Astrocyte (in vitro differentiated cells and primary cell): ENCODE data around the gene PPIL4. TPM values are rescaled to one million over a fixed set of nuclear protein-coding genes. Genes with fewer than 3 reads are reported as not detected.

Source experiments
- DNase-seq: peaks from one replicate; pipeline ENCODE4 v3.0.0-alpha.2; 2010; ENCODE audit warnings: low read depth
- FAIRE-seq: peaks from 2 replicates; lab custom pipeline; 2011; peaks lifted over from hg19 to GRCh38; lab: Jason Lieb, UNC
- H2AFZ ChIP-seq: 2 replicates; pipeline ENCODE4 v1.6.0; 2012; ENCODE audit warnings: low read depth, low read length, inconsistent platforms
- H3K27ac ChIP-seq: 2 replicates; pipeline ENCODE4 v1.5.1; 2011; ENCODE audit warnings: low read depth, low read length, inconsistent platforms
- H3K27me3 ChIP-seq: 2 replicates; pipeline ENCODE4 v1.6.0; 2011; ENCODE audit warnings: low read length, inconsistent platforms; ENCODE audit not compliant: insufficient read depth
- H3K36me3 ChIP-seq: 2 replicates; pipeline ENCODE4 v1.5.1; 2011; ENCODE audit warnings: low read length, inconsistent platforms; ENCODE audit not compliant: insufficient read depth
- H3K4me1 ChIP-seq: 2 replicates; pipeline ENCODE4 v1.5.1; 2011; ENCODE audit warnings: low read length, inconsistent platforms; ENCODE audit not compliant: insufficient read depth
- H3K4me2 ChIP-seq: 2 replicates; pipeline ENCODE4 v1.6.0; 2012; ENCODE audit warnings: low read length, inconsistent platforms
- H3K4me3 ChIP-seq: 2 replicates; pipeline ENCODE4 v1.5.1; 2011; ENCODE audit warnings: low read depth, mild to moderate bottlenecking, low read length, inconsistent platforms; ENCODE audit not compliant: insufficient read depth
- H3K79me2 ChIP-seq: 2 replicates; pipeline ENCODE4 v1.6.0; 2012; ENCODE audit warnings: mild to moderate bottlenecking, low read length, inconsistent platforms; ENCODE audit not compliant: insufficient read depth
- H3K9ac ChIP-seq: 2 replicates; pipeline ENCODE4 v1.6.0; 2012; ENCODE audit warnings: mild to moderate bottlenecking, low read length, inconsistent platforms
- H3K9me3 ChIP-seq: 2 replicates; pipeline ENCODE4 v1.5.1; 2012; ENCODE audit warnings: low read depth, mild to moderate bottlenecking, low read length, inconsistent platforms; ENCODE audit not compliant: insufficient read depth
- H4K20me1 ChIP-seq: 2 replicates; pipeline ENCODE4 v1.6.0; 2012; ENCODE audit warnings: low read length, inconsistent platforms; ENCODE audit not compliant: insufficient read depth
- H3K27ac Mint-ChIP-seq: one replicate; pipeline ENCODE4 v1.8.0; 2021; ENCODE audit warnings: mild to moderate bottlenecking, mixed read lengths; ENCODE audit not compliant: unreplicated experiment
- H3K27me3 Mint-ChIP-seq: one replicate; pipeline ENCODE4 v1.8.0; 2021; ENCODE audit warnings: low read depth, mixed read lengths; ENCODE audit not compliant: unreplicated experiment
- H3K36me3 Mint-ChIP-seq: one replicate; pipeline ENCODE4 v1.8.0; 2021; ENCODE audit warnings: low read depth, mixed read lengths; ENCODE audit not compliant: unreplicated experiment
- H3K4me1 Mint-ChIP-seq: one replicate; pipeline ENCODE4 v1.8.0; 2021; ENCODE audit warnings: low read depth, mixed read lengths; ENCODE audit not compliant: unreplicated experiment
- H3K4me3 Mint-ChIP-seq: one replicate; pipeline ENCODE4 v1.8.0; 2021; ENCODE audit warnings: mild to moderate bottlenecking, moderate library complexity, mixed read lengths; ENCODE audit not compliant: unreplicated experiment
- H3K9me3 Mint-ChIP-seq: one replicate; pipeline ENCODE4 v1.8.0; 2021; ENCODE audit warnings: mild to moderate bottlenecking, mixed read lengths; ENCODE audit not compliant: unreplicated experiment
- EZH2 ChIP-seq: IDR thresholded peaks from 2 replicates; pipeline ENCODE4 v1.6.1; 2012; ENCODE audit warnings: mild to moderate bottlenecking, low read length, inconsistent platforms; ENCODE audit not compliant: insufficient read depth
- total RNA-seq: library from RNA; stranded (reverse); gene quantifications from 2 replicates; pipeline ENCODE4 v1.2.1, GENCODE V29; 2021
- TF ChIP-seq, protein P1 (sequence below): IDR thresholded peaks from 2 replicates; pipeline ENCODE4 v1.5.1; 2011; ENCODE audit warnings: low read depth, mild to moderate bottlenecking, inconsistent platforms, low read length, moderate library complexity; ENCODE audit not compliant: insufficient read depth

The PPIL4 gene
- total RNA-seq, 1 donor from 2014 or later = 39.2 TPM

DNA sequence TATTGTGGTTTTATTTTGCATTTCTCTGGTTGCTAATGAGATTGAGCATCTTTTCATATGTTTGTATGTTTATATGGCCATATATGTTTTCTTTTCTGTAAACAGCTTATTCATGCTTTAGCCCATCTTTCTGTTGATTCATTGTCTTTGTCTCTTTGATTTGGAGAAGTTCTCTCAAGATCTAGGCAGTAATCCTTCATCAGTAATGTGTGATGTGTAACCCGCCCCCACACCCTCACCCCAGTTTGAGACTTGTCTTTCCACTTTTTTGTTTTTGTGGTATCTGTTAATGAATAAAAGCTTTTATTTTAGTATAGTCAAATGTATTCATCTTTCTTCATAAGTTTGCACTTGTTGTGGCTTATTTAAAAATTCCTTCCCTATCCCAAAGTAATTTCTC lies 87.0 kb downstream of the PPIL4 start:
- no peak for TF ChIP-seq EZH2
- Histone ChIP-seq H3K27ac (no peak overlapping the region), H2AFZ (no peak overlapping the region), H3K4me1 (peaks cover 12% of the 10 kb centered on the region), H3K27me3 (no peaks in the 10 kb centered on the region), H3K79me2 (no peaks in the 10 kb centered on the region), H3K9ac (no peak overlapping the region), H3K4me2 (no peak overlapping the region), H3K36me3 (no peaks in the 10 kb centered on the region), H4K20me1 (no peaks in the 10 kb centered on the region), H3K4me3 (no peak overlapping the region), H3K9me3 (no peaks in the 10 kb centered on the region)
- Mint-ChIP-seq H3K27ac (no peak overlapping the region), H3K4me3 (no peak overlapping the region), H3K9me3 (peaks cover 2% of the 10 kb centered on the region), H3K4me1 (peaks cover 3% of the 10 kb centered on the region), H3K27me3 (peaks cover 15% of the 10 kb centered on the region), H3K36me3 (peaks cover 2% of the 10 kb centered on the region)
- DNase-seq = no peak
- FAIRE-seq = no peak

DNA sequence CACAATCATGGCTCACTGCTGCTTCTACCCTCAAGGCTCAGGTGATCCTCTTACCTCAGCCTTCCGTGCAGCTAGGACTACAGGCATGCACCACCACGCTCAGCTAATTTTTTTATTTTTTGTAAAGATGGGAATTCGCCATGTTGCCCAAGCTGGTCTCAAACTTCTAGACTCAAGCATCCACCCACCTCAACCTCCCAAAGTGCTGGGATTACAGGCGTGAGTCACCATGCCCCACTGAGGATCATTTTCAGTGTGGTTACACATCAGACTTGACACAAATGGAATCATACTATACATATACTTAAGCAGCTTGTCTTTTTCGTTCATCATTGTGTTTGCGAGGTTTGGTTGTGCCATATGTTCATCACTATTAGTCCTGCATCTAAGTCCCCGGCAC lies 87.6 kb downstream of the PPIL4 start:
- no peak overlapping the region for H3K4me2 ChIP-seq
- no peak overlapping the region for H3K9ac ChIP-seq
- H3K36me3 ChIP-seq = no peaks in the 10 kb centered on the region
- no peak for DNase-seq
- H3K27me3 Mint-ChIP-seq = peaks cover 19% of the 10 kb centered on the region
- no peak overlapping the region for H3K4me3 ChIP-seq
- H3K27ac ChIP-seq = no peak overlapping the region
- no peaks in the 10 kb centered on the region for H4K20me1 ChIP-seq
- H3K36me3 Mint-ChIP-seq = peaks cover 2% of the 10 kb centered on the region
- no peaks in the 10 kb centered on the region for H3K79me2 ChIP-seq
- H3K9me3 Mint-ChIP-seq = peaks cover 2% of the 10 kb centered on the region
- FAIRE-seq = no peak
- no peak overlapping the region for H3K4me3 Mint-ChIP-seq
- no peak for TF ChIP-seq EZH2
- TF ChIP-seq, protein P1, sequence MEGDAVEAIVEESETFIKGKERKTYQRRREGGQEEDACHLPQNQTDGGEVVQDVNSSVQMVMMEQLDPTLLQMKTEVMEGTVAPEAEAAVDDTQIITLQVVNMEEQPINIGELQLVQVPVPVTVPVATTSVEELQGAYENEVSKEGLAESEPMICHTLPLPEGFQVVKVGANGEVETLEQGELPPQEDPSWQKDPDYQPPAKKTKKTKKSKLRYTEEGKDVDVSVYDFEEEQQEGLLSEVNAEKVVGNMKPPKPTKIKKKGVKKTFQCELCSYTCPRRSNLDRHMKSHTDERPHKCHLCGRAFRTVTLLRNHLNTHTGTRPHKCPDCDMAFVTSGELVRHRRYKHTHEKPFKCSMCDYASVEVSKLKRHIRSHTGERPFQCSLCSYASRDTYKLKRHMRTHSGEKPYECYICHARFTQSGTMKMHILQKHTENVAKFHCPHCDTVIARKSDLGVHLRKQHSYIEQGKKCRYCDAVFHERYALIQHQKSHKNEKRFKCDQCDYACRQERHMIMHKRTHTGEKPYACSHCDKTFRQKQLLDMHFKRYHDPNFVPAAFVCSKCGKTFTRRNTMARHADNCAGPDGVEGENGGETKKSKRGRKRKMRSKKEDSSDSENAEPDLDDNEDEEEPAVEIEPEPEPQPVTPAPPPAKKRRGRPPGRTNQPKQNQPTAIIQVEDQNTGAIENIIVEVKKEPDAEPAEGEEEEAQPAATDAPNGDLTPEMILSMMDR = no peak
- H3K27me3 ChIP-seq = no peaks in the 10 kb centered on the region
- no peaks in the 10 kb centered on the region for H3K9me3 ChIP-seq
- H3K27ac Mint-ChIP-seq = no peak overlapping the region
- no peak overlapping the region for H2AFZ ChIP-seq
- H3K4me1 Mint-ChIP-seq = no peaks in the 10 kb centered on the region
- peaks cover 14% of the 10 kb centered on the region for H3K4me1 ChIP-seq

DNA sequence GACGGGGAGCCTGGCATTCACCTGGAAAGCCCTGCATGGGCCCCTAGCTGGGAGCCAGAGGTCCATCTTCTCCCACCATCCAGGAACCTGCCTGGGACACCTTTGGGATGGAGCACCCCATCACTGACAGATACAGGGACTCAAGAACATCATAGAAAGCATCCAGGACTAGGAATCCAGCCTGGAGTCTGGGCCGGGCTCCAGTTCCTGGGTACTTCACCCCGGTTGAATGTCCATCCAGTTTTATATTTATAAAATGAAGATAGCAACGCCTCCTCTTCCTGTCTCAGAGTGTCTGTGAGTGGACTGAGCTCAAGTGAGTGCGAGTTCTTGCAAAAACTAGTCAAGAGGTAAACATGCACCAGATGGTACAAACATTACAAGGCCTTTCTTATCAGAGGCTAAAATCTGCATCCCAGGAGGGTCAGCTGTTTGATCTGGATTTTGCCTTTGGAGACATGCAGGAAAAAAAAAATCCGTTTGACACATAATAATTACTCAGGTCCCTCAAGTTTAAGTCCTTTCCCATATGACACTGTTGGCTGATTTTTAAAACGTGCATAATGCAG lies 88.4 kb downstream of the PPIL4 start:
- FAIRE-seq = no peak
- Mint-ChIP-seq H3K4me3 (no peak overlapping the region), H3K27ac (no peak overlapping the region), H3K9me3 (no peaks in the 10 kb centered on the region), H3K36me3 (peaks cover 2% of the 10 kb centered on the region), H3K4me1 (no peaks in the 10 kb centered on the region), H3K27me3 (peaks cover 26% of the 10 kb centered on the region)
- Histone ChIP-seq H3K4me3 (no peak overlapping the region), H3K9ac (no peak overlapping the region), H3K27me3 (no peaks in the 10 kb centered on the region), H3K36me3 (no peaks in the 10 kb centered on the region), H3K79me2 (no peaks in the 10 kb centered on the region), H3K9me3 (no peaks in the 10 kb centered on the region), H3K27ac (no peak overlapping the region), H3K4me1 (peaks cover 14% of the 10 kb centered on the region), H2AFZ (no peak overlapping the region), H4K20me1 (no peaks in the 10 kb centered on the region), H3K4me2 (no peak overlapping the region)
- TF ChIP-seq EZH2 = no peak
- TF ChIP-seq, protein P1 = no peak
- no peak for DNase-seq
